Measurements from ENCODE around the gene PANK2.
"Not testable (repeated sequence)": the region's sequence is repeated elsewhere in the genome, so short reads cannot be mapped to it uniquely, and the experiment has no call there.

PANK2 gene

DNA sequence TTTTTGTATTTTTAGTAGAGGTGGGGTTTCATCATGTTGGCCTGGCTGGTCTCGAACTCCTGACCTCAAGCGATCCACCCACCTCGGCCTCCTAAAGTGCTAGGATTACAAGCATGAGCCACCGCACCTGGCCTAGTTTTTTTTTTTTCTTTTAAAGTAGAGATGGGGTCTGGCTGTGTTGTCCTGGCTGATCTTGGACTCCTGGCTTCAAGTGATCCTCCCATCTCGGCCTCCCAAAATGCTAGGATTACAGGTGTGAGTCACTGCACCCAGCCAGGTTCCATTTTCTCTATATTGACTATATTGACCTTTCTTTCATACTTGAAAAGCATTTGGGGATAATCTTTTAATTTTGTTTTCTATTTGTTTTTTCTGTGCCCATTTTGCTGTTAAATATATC, 13.3 kb downstream of the PANK2 start:
- no peak for DNase-seq

DNA sequence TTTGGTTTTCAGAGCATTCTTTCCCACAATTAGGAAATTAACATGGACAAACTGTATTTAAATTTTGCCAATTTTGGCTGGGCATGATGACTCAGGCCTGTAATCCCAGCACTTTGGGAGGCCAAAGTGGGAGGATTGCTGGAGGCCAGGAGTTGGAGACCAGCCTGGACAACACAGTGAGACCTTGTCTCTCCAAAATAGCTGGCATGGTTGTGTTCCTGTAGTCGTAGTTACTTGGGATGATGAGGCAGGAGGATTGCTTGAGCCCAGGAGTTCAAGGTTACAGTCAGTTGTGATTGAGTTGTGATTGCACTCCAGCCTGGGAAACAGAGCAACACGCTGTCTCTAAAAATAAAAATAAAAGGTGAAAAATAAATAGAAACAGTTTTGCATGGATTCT, 15.0 kb downstream of the PANK2 start:
- no peak for DNase-seq

DNA sequence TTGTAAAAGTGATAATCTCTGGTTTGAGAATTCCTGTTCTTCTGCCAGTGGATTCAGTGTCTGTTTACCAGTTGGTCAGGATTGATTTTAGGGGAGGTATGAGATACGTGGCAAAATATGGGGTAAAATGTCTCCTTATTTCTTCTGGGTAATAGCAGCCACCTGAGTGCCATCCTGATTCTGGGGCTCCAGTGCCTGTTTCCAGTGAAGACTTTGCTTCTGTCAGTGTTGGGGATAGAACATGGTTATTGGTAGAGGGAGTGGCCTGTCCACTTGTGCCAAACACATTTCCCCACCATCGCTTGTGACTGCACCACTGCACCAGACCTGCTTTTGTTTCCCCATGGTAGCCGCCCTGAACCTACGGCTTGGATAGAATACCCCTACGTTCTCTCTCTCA, 15.7 kb downstream of the PANK2 start:
- DNase-seq, result no peak

DNA sequence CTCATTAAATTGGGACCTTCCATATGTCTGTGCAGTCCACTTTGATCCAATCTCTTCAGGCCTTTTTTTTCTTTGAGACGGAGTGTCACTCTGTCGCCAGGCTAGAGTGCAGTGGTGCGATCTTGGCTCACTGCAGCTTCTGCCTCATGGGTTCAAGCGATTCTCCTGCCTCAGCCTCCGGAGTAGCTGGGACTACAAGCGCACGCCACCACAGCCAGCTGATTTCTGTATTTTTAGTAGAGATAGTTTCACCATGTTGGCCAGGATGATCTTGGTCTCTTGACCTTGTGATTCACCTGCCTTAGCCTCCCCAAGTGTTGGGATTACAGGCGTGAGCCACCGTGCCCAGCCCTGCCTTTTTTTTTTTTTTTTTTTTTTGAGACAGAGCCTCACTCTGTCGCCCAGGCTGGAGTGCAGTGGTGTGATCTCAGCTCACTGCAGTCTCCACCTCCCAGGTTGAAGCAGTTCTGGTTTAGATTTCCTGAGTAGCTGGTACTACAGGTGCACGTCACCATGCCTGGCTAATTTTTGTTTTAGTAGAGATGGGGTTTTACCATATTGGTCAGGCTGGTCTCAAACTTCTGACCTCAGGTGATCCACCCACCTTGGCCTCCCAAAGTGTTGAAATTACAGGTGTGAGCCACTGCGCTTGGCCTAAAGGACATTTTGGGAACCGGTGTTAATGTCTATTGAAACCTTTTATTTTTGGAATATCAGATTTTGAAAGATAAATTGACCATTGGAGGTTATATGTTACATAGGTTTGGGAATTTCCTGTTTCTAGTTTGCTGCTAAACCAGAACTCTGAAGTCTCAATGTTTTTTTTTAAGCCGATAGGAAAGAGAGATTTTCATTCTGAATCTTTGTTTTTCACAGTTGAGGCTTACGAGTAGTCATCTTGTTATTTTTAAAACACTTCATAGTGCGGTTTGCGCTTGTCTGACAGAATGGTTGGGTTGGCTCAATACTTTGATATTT, 17.8 kb downstream of the PANK2 start:
- DNase-seq, result not testable (repeated sequence)

DNA sequence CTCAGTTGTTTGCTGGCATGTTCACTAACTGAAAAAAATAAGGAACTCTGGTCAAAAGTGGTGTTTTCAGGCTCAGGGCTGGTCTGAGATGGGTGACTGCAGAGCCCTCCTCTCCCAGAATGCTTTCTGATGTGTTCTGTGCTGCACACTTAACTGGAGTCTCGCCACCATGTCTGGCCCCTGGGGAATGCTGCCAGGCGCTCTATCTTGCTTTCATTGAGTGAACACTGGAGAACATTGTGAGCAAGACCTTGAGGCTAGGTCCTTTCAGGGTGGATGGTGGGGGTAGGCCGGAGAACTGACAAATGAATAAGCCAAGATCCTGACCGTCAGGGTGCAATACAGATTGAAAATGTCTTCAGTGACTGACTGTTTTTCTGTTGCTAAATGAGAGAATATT, 19.5 kb downstream of the PANK2 start:
- DNase-seq, result no peak

DNA sequence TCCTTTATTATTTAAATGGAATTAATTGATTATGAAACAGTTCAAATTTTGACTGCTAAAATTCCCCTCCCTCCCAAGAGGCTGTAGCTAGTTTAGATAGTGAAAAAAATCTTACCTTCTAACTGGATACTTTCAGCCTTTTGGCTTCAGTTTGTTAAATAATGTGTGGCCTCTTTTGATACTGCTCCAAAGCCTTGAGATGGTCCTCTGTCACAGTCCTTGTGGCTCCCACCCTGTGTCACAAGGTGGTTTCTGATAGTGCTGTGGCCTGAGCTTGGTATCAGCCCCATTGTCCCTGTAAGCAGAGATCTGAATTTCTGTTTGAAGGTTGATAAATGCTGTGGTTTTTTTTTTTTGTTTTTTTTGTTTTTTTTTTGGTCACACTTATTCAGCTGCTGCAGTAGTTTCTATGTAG, 20.8 kb downstream of the PANK2 start:
- no peak for DNase-seq

DNA sequence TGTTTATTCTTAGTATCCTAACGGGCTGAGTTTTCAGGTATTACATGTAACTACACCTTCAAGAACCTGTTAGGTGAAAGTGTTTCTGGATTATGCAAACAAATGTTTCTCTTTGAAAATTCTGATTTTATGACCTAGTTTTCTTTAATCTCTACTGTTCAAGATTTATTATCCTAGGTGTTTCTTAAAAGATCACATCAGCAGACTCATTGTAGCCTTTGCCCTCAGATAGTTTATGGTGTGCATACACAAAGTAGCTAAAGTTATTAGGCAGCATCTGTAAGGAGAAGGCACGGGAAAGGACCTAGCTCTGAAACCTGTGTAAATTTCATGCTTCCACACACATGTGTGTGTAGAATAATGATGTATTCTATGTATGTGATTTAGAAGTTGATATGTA, 21.7 kb downstream of the PANK2 start:
- DNase-seq, result no peak

DNA sequence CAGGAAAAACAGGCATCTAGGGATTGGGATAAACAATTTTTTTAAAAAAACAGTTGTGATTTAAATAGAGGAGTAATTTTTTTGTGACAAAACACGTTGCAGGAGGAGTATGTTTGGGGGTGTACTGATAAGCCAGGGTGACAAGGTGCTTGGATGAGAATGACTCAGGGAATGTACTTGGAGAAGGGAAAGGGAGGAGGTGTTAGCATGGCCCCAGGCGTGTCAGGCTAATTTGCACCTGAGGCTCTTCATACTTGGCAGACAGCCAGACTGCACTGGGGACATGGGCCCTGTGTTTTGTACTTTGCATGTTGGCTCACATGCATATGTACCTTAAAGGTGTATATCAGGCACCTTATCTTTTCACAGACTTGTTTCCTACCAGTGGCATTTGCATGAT, 22.8 kb downstream of the PANK2 start:
- no peak for DNase-seq

DNA sequence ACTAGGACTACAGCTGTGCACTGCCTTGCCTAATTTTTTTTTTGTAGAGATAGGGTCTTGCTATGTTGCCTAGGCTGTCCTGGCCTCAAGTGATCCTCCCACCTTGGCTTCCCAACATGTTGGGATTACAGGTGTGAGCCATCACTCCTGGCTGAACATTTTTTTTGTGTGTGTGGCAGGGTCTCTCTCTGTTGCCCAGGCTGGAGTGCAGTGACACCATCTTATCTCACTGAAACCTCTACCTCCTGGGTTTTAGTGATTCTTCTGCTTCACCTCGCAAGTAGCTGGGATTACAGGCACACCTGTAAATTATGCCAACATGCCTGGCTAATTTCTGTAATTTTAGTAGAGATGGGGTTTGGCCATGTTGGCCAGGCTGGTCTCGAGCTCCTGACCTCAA, 25.3 kb downstream of the PANK2 start:
- DNase-seq, result no peak

DNA sequence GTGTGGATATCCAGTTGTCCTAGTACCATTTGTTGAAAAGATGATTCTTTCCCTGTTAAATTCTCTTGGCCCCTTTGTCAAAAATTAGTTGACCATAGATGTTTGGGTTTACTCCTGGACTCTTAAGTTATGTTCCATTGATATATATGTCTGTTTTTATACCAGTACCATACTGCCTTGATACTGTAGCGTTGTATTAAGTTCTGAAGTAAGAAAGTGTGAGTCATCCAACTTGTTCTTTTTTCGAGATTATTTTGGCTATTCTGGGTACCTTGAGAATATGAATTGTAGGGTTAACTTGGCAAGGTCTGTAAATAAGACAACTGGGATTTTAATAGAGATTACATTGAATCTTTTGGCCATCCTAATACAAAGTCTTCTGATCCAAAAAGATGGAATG, 26.5 kb downstream of the PANK2 start:
- no peak for DNase-seq

DNA sequence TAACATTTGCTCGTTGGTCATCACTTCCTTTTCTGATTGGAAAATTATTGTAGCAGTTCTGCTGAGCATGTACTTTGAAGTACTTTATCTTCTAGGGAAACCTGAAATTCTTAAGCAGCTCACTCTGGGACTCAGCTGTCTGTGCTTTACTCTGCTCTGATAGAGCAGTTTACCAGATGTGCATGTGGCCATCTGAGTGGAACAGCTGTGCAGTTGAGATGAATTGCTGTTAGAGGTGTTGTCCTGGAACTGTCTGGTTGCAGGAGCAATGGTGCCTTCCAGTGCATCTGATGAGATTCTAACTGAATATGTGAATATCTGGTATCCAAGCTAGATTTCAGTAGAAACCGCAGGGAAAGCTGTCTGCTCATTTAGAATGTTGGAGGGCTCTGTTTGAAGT, 27.2 kb downstream of the PANK2 start:
- DNase-seq, result no peak

DNA sequence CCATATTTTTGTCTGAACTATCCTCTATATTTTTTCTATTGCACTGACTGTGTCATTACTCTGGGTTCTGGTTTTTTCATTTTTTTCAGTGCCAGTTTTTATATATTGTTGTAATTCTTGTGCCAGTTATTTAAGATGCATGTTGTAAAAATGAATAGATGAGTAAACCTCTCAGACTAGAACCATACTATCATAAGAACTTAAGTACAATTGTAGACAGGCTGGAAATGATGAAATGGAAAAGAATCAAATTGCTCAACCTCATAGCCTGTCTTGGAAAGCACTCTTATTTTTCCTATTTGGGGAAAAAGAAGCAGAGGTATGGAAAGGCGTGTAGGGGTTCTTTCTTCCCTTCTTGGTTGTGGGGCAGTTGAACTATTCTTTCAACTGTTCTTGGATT, 30.2 kb downstream of the PANK2 start:
- no peak for DNase-seq

DNA sequence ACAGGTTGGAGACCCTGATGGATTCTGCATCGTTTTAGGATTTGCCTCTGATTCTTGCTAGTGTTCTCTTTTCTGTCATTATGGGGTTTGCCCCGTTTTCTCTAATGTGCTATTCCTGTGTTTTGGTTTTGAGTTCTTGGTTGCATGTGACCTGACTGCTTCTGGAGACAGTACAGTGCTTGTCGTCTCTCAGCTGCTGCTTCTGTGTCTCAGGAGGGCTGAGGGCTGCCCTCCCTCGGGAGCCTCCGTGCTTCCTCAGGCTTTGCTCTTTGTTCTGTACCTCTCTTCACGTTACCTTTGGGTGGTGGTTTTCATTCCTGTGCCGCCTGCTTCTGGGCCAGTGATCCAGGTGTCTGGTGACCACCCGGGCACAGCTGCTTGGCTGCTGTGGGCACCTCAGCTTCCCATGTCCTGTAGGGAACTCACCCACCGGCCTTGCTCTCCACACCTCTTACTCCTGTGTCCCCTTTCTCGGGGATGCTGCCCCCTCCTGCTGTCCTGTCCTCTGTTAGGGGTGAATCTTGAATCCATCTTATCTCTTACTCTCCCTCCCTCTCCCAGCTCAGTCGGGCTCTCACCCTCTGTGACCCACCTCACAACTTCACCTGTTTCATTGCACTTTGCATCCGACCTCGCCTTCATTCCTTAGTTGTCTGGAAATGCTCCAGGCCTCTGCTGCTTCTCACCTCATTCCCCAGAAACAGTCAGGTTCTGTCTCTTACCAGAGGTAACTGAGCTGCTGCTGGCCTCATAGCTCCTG, 33.2 kb downstream of the PANK2 start:
- no peak for DNase-seq

DNA sequence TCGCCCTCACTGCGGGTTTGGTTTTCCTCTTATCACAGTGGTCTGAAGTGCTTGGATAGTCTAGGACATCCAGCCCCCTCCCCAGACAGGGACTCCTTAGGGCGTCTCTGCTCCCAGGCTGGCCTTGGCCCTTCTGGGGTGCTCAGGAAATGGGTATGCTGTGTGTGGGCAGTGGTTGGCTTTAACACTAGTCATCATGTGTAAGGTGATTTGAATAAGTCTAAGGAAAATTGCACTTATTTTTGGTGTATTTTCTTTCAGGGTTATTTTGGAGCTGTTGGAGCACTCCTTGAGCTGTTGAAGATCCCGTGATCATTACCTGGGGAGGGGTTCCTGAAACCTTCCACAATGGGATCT, 33.8 kb downstream of the PANK2 start:
- no peak for DNase-seq

DNA sequence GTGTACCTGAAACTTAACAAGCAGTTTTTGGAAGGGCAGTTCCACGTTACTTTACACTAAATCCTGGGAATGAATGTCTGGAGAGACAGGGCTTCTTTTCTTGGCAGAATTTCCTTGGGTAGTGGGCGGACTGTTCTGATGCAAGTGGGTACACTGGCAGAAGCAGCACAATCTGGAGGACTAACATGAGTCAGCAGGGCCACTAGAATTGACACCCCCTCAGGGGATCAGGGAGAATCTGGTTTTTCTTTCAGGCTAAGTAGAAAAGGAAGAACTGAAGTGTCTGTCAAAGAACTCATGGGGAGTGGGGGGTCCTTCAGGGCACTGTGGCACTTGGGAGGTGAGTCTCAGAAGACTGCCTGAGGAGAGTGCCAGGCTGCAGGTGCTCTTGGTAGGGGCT, 34.6 kb downstream of the PANK2 start:
- no peak for DNase-seq

DNA sequence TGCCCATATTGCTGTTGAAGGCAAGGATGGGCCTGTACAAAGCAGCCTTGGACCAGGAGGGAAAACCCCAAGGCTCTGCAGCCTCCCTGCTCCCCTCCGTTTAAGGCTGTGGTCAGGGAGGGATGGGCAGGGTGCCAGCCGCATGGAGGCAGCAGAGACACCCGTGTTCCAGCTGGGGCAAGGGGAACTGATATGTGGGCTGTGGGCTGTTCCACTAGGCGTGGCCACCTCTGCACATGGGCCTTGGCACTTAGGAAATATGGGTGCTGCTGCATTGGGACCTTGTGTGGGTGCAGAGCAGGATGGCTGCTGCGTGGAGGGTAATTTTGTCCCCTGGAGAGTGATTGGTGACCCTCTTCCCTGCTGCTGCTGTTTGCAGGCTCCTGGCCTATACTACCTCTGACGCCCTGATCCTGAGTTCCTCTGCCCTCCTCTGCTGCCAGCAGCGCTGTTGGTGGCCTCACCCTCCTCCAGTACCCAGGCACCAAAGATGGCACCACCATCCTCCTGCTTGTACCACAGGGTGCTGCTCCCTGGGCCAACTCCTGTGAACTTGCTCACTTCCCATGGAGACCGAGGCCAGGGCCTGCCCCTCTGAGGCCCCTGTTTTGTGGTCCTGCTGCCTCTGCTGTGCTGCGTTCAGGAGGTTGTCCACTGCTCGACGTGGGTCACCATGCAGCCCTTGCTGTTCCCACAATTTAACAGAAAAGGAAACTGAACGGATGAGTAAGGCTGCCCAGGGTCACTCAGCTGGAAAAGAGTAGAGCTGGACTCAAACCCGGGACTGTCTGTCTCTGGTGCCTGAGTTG, 35.3 kb downstream of the PANK2 start:
- DNase-seq, result no peak

DNA sequence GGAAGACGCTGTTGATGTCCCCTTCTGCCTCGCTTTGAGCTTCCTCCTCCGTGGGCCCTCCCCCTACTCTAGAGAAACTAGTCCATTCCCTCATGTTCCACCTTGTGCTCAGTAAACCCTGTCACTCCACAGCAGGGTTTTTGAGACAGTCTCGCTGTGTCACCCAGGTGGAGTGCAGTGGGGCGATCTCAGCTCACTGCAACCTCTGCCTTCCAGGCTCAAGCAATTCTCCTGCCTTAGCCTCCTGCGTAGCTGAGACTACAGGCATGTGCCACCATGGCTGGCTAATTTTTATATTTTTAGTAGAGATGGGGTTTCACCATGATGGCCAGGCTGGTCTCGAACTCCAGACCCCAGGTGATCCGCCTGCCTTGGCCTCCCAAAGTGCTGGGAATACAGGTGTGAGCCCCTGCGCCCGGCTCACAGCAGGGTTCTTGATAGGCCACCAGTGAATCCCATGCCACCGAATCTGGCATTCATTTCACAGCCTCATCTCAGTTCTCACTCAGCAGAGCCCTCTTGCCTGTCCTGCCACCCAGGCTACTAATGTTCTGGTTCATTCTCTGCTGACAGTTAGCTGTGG, 36.0 kb downstream of the PANK2 start:
- no peak for DNase-seq

DNA sequence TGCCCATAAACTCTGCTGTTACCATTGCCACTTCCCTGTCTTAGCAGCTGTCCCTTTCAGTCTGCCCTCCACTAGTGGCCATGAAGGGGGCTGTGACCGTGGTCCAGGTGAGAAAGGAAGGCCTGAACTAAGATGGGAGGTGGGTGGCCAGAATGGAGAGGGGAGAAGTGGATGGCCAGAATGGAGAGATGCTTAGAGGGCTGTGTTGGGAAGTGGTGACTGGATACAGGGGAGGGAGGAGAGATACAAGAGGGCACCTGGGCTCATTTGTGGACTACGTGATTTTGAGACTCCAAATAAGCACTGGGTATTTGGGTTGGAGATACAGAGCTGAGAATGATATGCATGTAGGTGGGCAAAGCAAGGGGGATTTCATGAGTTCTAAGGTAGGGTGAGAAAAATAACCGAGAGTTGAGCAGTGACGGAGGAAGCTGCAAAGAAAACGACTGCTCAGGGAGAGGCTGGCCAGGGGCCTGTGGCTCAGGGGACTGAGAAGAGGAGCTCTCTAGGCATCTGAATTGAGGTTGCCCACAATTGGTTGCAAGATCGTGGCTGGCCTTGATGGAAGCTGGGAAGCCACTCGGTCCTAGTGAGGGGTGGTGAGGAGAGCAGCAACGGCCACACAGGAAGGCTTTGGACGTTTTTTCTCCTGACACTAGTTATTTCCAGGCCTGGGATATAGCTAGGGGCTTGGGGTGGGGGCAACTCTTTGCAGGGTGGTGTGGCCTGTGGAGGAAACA, 36.9 kb downstream of the PANK2 start:
- DNase-seq, result no peak

DNA sequence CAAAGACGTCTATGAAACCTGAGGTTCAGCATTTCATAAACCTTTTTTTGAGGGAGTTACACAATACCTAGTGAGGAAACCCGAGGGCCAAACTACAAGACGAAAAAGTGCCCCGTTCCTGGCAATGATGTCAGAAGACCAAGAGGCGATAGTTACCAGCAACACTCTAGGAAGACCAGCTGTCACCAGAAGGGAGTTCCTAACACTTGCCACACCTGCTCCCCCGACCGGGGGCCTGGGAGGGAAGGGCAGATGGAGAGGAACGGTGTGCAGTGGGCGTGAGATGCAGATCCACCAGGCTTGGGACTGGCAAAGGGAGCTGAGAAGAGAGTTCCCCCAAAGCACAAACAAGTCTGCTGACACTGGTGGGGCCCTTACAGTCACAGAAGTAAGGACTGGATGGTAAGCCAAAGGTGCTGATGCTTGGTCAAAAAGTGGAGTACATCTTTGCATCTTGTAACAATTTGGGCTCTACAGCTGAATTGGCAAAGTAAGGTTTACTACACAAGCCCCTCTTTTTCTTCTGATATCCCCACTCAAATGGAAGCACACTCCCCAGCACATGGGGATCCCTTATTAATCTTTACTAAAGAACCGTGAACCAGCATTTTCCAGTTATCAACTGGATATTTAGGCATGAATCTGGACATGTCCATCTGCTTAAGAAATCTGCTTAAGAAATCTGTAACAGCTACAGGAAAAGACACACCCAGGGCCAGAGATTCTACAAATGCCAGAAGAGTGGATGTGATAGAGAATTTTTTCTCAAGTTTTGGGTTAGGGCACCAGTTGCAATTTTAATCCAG, 38.5 kb downstream of the PANK2 start:
- DNase-seq, result no peak

DNA sequence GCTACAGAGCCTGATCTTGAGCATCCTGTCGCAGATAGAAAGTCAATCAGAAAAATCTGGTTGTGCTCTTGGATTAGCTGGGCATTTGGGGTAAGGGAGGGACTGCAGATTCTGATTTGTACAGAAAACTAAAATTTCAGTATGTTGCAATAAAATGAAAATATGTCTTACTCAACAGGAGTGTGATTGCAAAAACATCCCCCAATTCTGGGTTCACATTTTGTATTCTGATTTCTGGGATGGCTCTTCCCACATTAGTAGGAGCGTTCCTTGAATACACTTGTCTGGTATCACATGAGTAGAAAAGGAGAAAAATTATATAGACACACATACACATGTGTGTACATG, 40.5 kb downstream of the PANK2 start:
- no peak for DNase-seq

Measured in activated gamma-delta T cell treated with Interleukin-2 at 50 U/mL for 16 hours (primary cell).